HepG2 (cell line): ENCODE measurements around the gene FCAMR. TPM values are rescaled to one million over a fixed set of nuclear protein-coding genes. Genes with fewer than 3 reads are reported as not detected.

Source experiments
- ADNP ChIP-seq: sonication (generic); formaldehyde crosslinking; IDR thresholded peaks from 2 replicates; pipeline ENCODE4 v1.4.0; 2020; ENCODE audit warnings: missing genetic modification reagents
- BHLHE40 ChIP-seq: IDR thresholded peaks from 2 replicates; pipeline ENCODE4 v1.6.1; 2011; ENCODE audit warnings: low read length, improper control_type of control experiment
- BRD4 ChIP-seq: sonication (generic); formaldehyde crosslinking; IDR thresholded peaks from 2 replicates; pipeline ENCODE4 v1.4.0; 2020; ENCODE audit warnings: missing genetic modification reagents
- CSRNP2 ChIP-seq: sonication (generic); formaldehyde crosslinking; conservative IDR thresholded peaks from 2 replicates; pipeline ENCODE4 v1.8.0; 2022; ENCODE audit warnings: low read depth, missing genetic modification reagents
- EHMT2 ChIP-seq: fragments of 200-600 bp; sonication (generic); IDR thresholded peaks from 2 replicates; pipeline ENCODE4 v1.7.0; 2017; ENCODE audit warnings: antibody characterized with exemption, low read depth, low read length, borderline replicate concordance
- FOXK1 ChIP-seq: sonication (generic); formaldehyde crosslinking; IDR thresholded peaks from 2 replicates; pipeline ENCODE4 v1.4.0; 2020; ENCODE audit warnings: low read depth, missing genetic modification reagents, borderline replicate concordance
- FOXP4 ChIP-seq: sonication (generic); formaldehyde crosslinking; IDR thresholded peaks from 2 replicates; pipeline ENCODE4 v1.4.0; 2020; ENCODE audit warnings: missing genetic modification reagents
- MIXL1 ChIP-seq: IDR thresholded peaks from 2 replicates; pipeline ENCODE4 v1.6.1; 2016
- SOX5 ChIP-seq: IDR thresholded peaks from 2 replicates; pipeline ENCODE4 v1.6.1; 2016; ENCODE audit warnings: borderline replicate concordance
- ZFP62 ChIP-seq: sonication (generic); formaldehyde crosslinking; IDR thresholded peaks from 2 replicates; pipeline ENCODE4 v1.4.0; 2020; ENCODE audit warnings: missing genetic modification reagents
- ZFX ChIP-seq: sonication (generic); formaldehyde crosslinking; IDR thresholded peaks from 2 replicates; pipeline ENCODE4 v1.4.0; 2020; ENCODE audit warnings: mild to moderate bottlenecking, low read depth, missing genetic modification reagents, moderate library complexity
- ZNF225 ChIP-seq: sonication (generic); formaldehyde crosslinking; IDR thresholded peaks from 2 replicates; pipeline ENCODE4 v1.4.0; 2020; ENCODE audit warnings: mild to moderate bottlenecking, missing genetic modification reagents
- ZNF382 ChIP-seq: sonication (generic); formaldehyde crosslinking; IDR thresholded peaks from 2 replicates; pipeline ENCODE4 v1.5.0; 2020; ENCODE audit warnings: missing genetic modification reagents, mild to moderate bottlenecking, borderline replicate concordance
- ZNF552 ChIP-seq: sonication (generic); formaldehyde crosslinking; IDR thresholded peaks from 2 replicates; pipeline ENCODE4 v1.9.0; 2022; ENCODE audit warnings: missing genetic modification reagents, mild to moderate bottlenecking, borderline replicate concordance
- ZNF580 ChIP-seq: IDR thresholded peaks from 2 replicates; pipeline ENCODE4 v1.6.1; 2016; ENCODE audit warnings: low read depth, borderline replicate concordance
- ZNF652 ChIP-seq: IDR thresholded peaks from 2 replicates; pipeline ENCODE4 v1.6.1; 2016; ENCODE audit warnings: low read depth, borderline replicate concordance
- ZNF839 ChIP-seq: sonication (generic); formaldehyde crosslinking; IDR thresholded peaks from 2 replicates; pipeline ENCODE4 v1.4.0; 2020; ENCODE audit warnings: missing genetic modification reagents, mild to moderate bottlenecking, borderline replicate concordance
- ZSCAN29 ChIP-seq: sonication (generic); formaldehyde crosslinking; conservative IDR thresholded peaks from 2 replicates; pipeline ENCODE4 v1.4.0; 2020; ENCODE audit warnings: mild to moderate bottlenecking, missing genetic modification reagents
- polyA plus RNA-seq, 8 experiments: library from polyadenylated mRNA; depleted of rRNA in 3 of 8; stranded (reverse) in 7 of 8; unstranded in 1 of 8; fragments of >200 nt; fragmentation: Illumina TruSeq in 4 of 8; extraction: Trizol in 4 of 8; gene quantifications; 2 replicates each; pipeline versions ENCODE4 v1.2.1 to v1.2.3, GENCODE V29; 2011 to 2016; ENCODE audit warnings: low read depth in 4 of 8, missing spikeins in 1 of 8, mixed read lengths in 1 of 8; ENCODE audit not compliant: insufficient read depth in 1 of 8
- total RNA-seq, 5 experiments: library from RNA; depleted of rRNA; stranded (reverse); fragments of >200 nt; fragmentation: Illumina TruSeq; extraction: Trizol; gene quantifications; 2 replicates each; pipeline ENCODE4 v1.2.3, GENCODE V29; 2016; ENCODE audit warnings: low read depth in 1 of 5
- TF ChIP-seq, protein P1 (sequence below): sonication (generic); formaldehyde crosslinking; IDR thresholded peaks from 2 replicates; pipeline ENCODE4 v1.8.0; 2022; ENCODE audit warnings: missing genetic modification reagents, mild to moderate bottlenecking, moderate library complexity, borderline replicate concordance
- TF ChIP-seq, protein P2 (sequence below): sonication (generic); formaldehyde crosslinking; IDR thresholded peaks from 2 replicates; pipeline ENCODE4 v1.9.0; 2021; ENCODE audit warnings: missing genetic modification reagents, borderline replicate concordance
- TF ChIP-seq, protein P3 (sequence below): IDR thresholded peaks from 2 replicates; pipeline ENCODE4 v1.6.1; 2012; ENCODE audit warnings: inconsistent platforms

The FCAMR gene
- total and polyA plus RNA-seq, 2 of the 13 experiments (the other 11 are each of a cell fraction or from before 2014, with no cell fraction given) = not detected

DNA sequence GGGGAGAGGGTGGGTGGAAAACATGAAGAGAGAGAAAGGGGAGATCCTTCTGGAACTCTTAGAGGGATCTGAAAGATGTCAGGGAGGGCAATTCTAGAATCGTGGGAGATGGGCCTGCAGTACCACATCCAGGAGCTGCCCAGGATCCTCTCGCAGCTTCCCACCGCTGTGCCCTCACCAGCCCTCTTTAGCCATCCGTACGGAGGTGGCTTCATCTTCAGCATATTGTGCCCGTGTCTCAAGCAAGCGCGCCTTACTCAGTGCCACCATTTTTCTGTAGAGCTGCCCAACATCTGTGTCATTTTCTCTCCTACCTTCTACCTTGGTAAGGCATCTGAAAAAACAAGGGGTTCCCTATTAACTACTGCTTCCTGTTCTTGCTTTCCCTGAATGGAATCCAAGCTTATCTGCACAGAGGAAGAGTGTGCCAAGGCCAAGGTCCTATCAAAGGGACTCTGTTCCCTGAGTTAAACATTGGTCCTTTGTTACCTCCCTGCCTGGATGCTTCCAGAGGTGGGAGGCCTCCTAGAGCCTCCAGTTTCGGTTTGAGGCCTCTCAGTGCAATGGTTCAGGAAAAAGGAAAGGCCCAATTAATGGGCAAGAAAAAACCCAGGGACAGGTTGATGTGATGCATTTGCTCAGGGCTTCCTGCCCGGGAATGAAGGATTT lies 39.1 kb upstream of the FCAMR start (continued):
- TF ChIP-seq FOXP4 (CRISPR knock-in tag) (0 out of 2 replicates have a peak, but pooled peaks have one; percentile 32), ZSCAN29 (CRISPR knock-in tag) (no peak), BRD4 (CRISPR knock-in tag) (peak; percentile 8; the same call in 1 of the 2 replicates), ZNF382 (CRISPR knock-in tag) (no peak), SOX5 (CRISPR knock-in tag) (peak; percentile 85), ZFP62 (CRISPR knock-in tag) (no peak), ZNF580 (CRISPR knock-in tag) (no peak), CSRNP2 (CRISPR knock-in tag) (no peak), ZNF652 (CRISPR knock-in tag) (no peak), ZNF552 (no peak), ZFX (CRISPR knock-in tag) (peak; percentile 76), MIXL1 (CRISPR knock-in tag) (peak; percentile 32; the same call in 1 of the 2 replicates), BHLHE40 (peak; percentile 21; the same call in 1 of the 2 replicates), ZNF225 (CRISPR knock-in tag) (no peak), ADNP (no peak), EHMT2 (no peak), ZNF839 (no peak), FOXK1 (CRISPR knock-in tag) (no peak)
- TF ChIP-seq, protein P1, sequence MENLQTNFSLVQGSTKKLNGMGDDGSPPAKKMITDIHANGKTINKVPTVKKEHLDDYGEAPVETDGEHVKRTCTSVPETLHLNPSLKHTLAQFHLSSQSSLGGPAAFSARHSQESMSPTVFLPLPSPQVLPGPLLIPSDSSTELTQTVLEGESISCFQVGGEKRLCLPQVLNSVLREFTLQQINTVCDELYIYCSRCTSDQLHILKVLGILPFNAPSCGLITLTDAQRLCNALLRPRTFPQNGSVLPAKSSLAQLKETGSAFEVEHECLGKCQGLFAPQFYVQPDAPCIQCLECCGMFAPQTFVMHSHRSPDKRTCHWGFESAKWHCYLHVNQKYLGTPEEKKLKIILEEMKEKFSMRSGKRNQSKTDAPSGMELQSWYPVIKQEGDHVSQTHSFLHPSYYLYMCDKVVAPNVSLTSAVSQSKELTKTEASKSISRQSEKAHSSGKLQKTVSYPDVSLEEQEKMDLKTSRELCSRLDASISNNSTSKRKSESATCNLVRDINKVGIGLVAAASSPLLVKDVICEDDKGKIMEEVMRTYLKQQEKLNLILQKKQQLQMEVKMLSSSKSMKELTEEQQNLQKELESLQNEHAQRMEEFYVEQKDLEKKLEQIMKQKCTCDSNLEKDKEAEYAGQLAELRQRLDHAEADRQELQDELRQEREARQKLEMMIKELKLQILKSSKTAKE = no peak
- TF ChIP-seq, protein P2, sequence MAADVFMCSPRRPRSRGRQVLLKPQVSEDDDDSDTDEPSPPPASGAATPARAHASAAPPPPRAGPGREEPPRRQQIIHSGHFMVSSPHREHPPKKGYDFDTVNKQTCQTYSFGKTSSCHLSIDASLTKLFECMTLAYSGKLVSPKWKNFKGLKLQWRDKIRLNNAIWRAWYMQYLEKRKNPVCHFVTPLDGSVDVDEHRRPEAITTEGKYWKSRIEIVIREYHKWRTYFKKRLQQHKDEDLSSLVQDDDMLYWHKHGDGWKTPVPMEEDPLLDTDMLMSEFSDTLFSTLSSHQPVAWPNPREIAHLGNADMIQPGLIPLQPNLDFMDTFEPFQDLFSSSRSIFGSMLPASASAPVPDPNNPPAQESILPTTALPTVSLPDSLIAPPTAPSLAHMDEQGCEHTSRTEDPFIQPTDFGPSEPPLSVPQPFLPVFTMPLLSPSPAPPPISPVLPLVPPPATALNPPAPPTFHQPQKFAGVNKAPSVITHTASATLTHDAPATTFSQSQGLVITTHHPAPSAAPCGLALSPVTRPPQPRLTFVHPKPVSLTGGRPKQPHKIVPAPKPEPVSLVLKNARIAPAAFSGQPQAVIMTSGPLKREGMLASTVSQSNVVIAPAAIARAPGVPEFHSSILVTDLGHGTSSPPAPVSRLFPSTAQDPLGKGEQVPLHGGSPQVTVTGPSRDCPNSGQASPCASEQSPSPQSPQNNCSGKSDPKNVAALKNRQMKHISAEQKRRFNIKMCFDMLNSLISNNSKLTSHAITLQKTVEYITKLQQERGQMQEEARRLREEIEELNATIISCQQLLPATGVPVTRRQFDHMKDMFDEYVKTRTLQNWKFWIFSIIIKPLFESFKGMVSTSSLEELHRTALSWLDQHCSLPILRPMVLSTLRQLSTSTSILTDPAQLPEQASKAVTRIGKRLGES = no peak
- TF ChIP-seq, protein P3, sequence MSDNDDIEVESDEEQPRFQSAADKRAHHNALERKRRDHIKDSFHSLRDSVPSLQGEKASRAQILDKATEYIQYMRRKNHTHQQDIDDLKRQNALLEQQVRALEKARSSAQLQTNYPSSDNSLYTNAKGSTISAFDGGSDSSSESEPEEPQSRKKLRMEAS = no peak
